Thoracic aorta (tissue), 2 donors: ENCODE data around the gene PPP1CA. TPM values are rescaled to one million over a fixed set of nuclear protein-coding genes. Genes with fewer than 3 reads are reported as not detected.
"Not testable (repeated sequence)": the region's sequence is repeated elsewhere in the genome, so short reads cannot be mapped to it uniquely, and the experiment has no call there.

Experiments used
- ATAC-seq: fragments of 150-250 bp; one replicate; pipeline ENCODE4 v1.8.0; 2017; ENCODE audit warnings: low read depth; ENCODE audit not compliant: insufficient number of reproducible peaks, low FRiP score
- DNase-seq: peaks from one replicate; pipeline ENCODE4 v3.0.0-alpha.2; 2020; ENCODE audit warnings: low spot score
- H3K27ac ChIP-seq, 2 donors: fragments of 200-600 bp; sonication (generic); 1 replicate in 1 of 2; 2 replicates in 1 of 2; pipeline ENCODE4 v1.5.1; 2016; ENCODE audit warnings: mild to moderate bottlenecking in 2 of 2, moderate library complexity in 2 of 2
- H3K27me3 ChIP-seq: fragments of 200-600 bp; sonication (generic); replicated peaks from 2 replicates; pipeline ENCODE4 v1.6.0; 2016; ENCODE audit warnings: mild to moderate bottlenecking; ENCODE audit not compliant: insufficient read depth
- H3K36me3 ChIP-seq: fragments of 200-600 bp; sonication (generic); one replicate; pipeline ENCODE4 v1.5.1; 2016
- H3K4me1 ChIP-seq, 2 donors: fragments of 200-600 bp; sonication (generic); 1 replicate in 1 of 2; 2 replicates in 1 of 2; pipeline versions ENCODE4 v1.5.1 to v1.6.0; 2016; ENCODE audit warnings: low read depth in 2 of 2, mild to moderate bottlenecking in 1 of 2; ENCODE audit not compliant: control insufficient read depth in 1 of 2
- H3K4me3 ChIP-seq: fragments of 200-600 bp; sonication (generic); 2 replicates; pipeline ENCODE4 v1.5.1; 2016; ENCODE audit warnings: mild to moderate bottlenecking
- H3K9me3 ChIP-seq: fragments of 200-600 bp; sonication (generic); 2 replicates; pipeline ENCODE4 v1.5.1; 2016
- CTCF ChIP-seq: fragments of 200-600 bp; sonication (generic); IDR thresholded peaks from one replicate; pipeline ENCODE4 v1.5.1; 2019; ENCODE audit warnings: antibody characterized with exemption
- total RNA-seq, 2 donors: library from RNA; depleted of rRNA; stranded (reverse); fragments of >200 nt; gene quantifications; one replicate each; pipeline versions ENCODE4 v1.1.0 to v1.2.3, GENCODE V29; 2016

Gene PPP1CA
- total RNA-seq, 2 donors from 2014 or later, result 74.4 to 77.8 TPM

- Histone ChIP-seq H3K4me1 (peaks cover 8 to 21% of the 10 kb centered on the region in 2 donors), H3K9me3 (no peaks in the 10 kb centered on the region), H3K27me3 (no peaks in the 10 kb centered on the region), H3K4me3 (peak overlapping the region; percentile 82), H3K36me3 (peaks cover 31% of the 10 kb centered on the region), H3K27ac (no peak overlapping the region)
- TF ChIP-seq CTCF, result no peak
- no peak for DNase-seq
- ATAC-seq, result no peak
Observed at GRCh38 chr11:67429722-67430121, 28.1 kb upstream of the PPP1CA start.

DNA sequence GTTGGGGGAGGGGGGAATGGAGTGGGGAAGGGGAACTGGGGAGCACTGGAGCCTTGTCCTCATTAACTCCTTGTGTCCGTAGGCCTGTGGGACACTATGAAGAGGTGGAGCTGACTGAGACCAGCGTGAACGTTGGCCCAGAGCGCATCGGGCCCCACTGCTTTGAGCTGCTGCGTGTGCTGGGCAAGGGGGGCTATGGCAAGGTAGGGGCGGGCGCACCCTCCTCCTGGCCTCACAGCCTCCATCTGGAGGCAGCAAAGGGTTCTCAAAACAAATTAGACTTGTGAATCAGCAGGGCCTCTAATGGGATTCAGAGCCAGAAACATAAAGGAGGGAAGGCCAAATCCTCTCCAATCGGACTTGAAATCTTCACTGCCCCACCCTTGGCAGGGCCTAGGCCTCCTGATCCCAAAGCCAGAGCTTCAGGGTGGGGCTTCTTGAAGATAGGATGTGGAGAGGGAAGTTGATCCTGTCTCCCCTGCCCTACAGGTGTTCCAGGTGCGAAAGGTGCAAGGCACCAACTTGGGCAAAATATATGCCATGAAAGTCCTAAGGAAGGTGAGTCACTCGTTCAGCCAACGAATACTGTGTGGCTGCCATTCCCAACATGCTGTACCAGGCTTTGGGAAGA, 27.5 kb upstream of the PPP1CA start:
- H3K4me1 ChIP-seq, result peaks cover 8 to 21% of the 10 kb centered on the region in 2 donors
- no peaks in the 10 kb centered on the region for H3K9me3 ChIP-seq
- peak overlapping the region; percentile 82 for H3K4me3 ChIP-seq
- TF ChIP-seq CTCF, result no peak
- DNase-seq (no peak), ATAC-seq (no peak)
- H3K27me3 ChIP-seq, result no peaks in the 10 kb centered on the region
- H3K36me3 ChIP-seq, result peaks cover 25% of the 10 kb centered on the region
- peak overlapping the region; percentile 86 to 89 for H3K27ac ChIP-seq

GRCh38 chr11:67428052-67429001, 26.7 kb upstream of the PPP1CA start, which contains the start of gene RPS6KB2:
TSS of gene RPS6KB2 (plus strand) at chr11:67428494. CDS start at chr11:67428546, 52 bp downstream.
- Histone ChIP-seq H3K4me1 (peaks cover 8 to 21% of the 10 kb centered on the region in 2 donors), H3K9me3 (no peaks in the 10 kb centered on the region), H3K4me3 (peak within 1 kb of the TSS; percentile 82), H3K36me3 (peaks cover 19% of the 10 kb centered on the region), H3K27me3 (no peaks in the 10 kb centered on the region), H3K27ac (peak within 1 kb of the TSS; percentile 86 to 89)
- ATAC-seq, result peak; percentile 98
- peak; percentile 91 for DNase-seq
- no peak for TF ChIP-seq CTCF

DNA sequence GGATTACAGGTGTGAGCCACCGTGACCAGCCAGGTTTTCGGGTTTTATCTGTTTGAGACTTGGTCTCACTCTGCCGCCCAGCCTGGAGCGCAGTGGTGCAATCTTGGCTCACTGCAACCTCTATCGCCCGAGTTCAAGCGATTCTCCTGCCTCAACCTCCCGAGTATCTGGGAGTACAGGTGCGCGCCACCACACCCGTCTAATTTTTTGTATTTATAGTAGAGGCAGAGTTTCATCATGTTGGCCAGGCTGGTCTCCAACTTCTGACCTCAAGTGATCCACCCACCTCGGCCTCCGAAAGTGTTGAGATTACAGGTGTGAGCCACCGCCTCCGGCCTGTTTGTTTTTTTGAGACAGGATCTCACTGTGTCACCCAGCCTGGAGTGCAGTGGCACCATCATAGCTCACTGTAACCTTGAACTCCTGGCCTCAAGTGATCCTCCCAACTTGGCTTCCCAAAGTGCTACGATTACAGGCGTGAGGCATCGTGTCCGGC, 25.8 kb upstream of the PPP1CA start:
- ATAC-seq, DNase-seq, H3K9me3 ChIP-seq, H3K36me3 ChIP-seq, H3K27me3 ChIP-seq: not testable (repeated sequence)
- Histone ChIP-seq H3K4me1 (peaks cover 8 to 21% of the 10 kb centered on the region in 2 donors), H3K4me3 (peak overlapping the region; percentile 82), H3K27ac (peak overlapping the region; percentile 52 to 89)

DNA sequence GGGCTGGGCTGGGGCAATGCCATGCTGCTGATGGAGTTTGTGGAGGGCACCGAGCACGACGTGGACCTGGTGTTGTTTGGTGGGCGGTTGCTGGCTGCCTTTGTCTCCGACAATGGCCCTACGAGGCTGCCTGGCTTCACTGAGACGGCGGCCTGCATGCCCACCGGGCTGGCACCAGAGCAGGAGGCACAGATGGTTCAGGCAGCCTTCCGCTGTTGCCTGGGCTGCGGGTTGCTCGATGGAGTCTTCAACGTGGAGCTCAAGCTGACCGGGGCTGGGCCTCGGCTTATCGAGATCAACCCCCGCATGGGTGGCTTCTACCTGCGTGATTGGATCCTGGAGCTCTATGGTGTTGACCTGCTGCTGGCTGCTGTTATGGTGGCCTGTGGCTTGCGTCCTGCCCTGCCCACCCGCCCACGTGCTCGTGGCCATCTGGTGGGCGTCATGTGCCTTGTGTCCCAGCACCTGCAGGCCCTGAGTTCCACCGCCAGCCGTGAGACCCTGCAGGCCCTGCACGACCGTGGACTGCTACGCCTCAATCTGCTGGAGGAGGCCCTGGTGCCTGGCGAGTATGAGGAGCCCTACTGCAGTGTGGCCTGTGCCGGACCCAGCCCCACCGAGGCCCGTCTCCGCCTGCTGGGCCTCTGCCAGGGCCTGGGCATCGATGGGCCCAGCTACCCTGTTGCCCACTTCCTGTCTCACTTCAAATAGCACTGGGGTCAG, 22.4 kb upstream of the PPP1CA start:
- DNase-seq (no peak), ATAC-seq (no peak)
- H3K4me3 ChIP-seq, result no peak overlapping the region

More for the DNA sequence above, 22.4 kb upstream of the PPP1CA start:
- Histone ChIP-seq H3K9me3 (no peaks in the 10 kb centered on the region), H3K36me3 (no peaks in the 10 kb centered on the region), H3K27me3 (no peaks in the 10 kb centered on the region), H3K27ac (no peak overlapping the region), H3K4me1 (peaks cover 11 to 26% of the 10 kb centered on the region in 2 donors)
- TF ChIP-seq CTCF, result no peak
